GM12892 (cell line): Measurements from ENCODE around the gene TMEM123. TPM values are rescaled to one million over a fixed set of nuclear protein-coding genes. Genes with fewer than 3 reads are reported as not detected.

ENCODE experiments used
- DNase-seq: peaks from one replicate; pipeline ENCODE4 v3.0.0; 2011; ENCODE audit not compliant: insufficient read length
- FAIRE-seq: peaks from 2 replicates; lab custom pipeline; 2011; peaks lifted over from hg19 to GRCh38; lab: Jason Lieb, UNC
- POLR2A ChIP-seq: IDR thresholded peaks from 2 replicates; pipeline ENCODE4 v1.6.1; 2011; ENCODE audit warnings: low read depth, low read length, control low read depth
- POLR2AphosphoS5 ChIP-seq: IDR thresholded peaks from 2 replicates; pipeline ENCODE4 v1.6.1; 2011; ENCODE audit warnings: low read depth, low read length, control low read depth
- TAF1 ChIP-seq: IDR thresholded peaks from 2 replicates; pipeline ENCODE4 v1.6.1; 2011; ENCODE audit warnings: low read depth, mild to moderate bottlenecking, control low read depth, low read length, borderline replicate concordance
- polyA plus RNA-seq: library from polyadenylated mRNA; unstranded; fragments of >200 nt; gene quantifications from one replicate; pipeline ENCODE4 v1.2.1, GENCODE V29; 2012; ENCODE audit warnings: missing spikeins, inconsistent platforms; ENCODE audit not compliant: missing spikeins

The TMEM123 gene
- 128 TPM for polyA plus RNA-seq

- TF ChIP-seq POLR2A (peak; percentile 89), POLR2AphosphoS5 (peak; percentile 85), TAF1 (no peak; the same call in 1 of the 2 replicates)
- FAIRE-seq = no peak
- peak; percentile 66 for DNase-seq
These were observed at the start of gene TMEM123 for GRCh38 chr11:102452461-102453301. Gene TMEM123 (minus strand): TSS chr11:102452765. CDS start chr11:102452623, 142 bp downstream.

GRCh38 chr11:102500829-102501228 is 48.3 kb upstream of the TMEM123 start:
- no peak for DNase-seq
- peak; percentile 36 for FAIRE-seq
- TF ChIP-seq POLR2A (no peak), TAF1 (no peak), POLR2AphosphoS5 (no peak)

GRCh38 chr11:102499931-102500330 is 47.4 kb upstream of the TMEM123 start:
- TF ChIP-seq POLR2A = no peak
- no peak for TF ChIP-seq POLR2AphosphoS5
- no peak for TF ChIP-seq TAF1
- DNase-seq = no peak
- no peak for FAIRE-seq

- DNase-seq (no peak), FAIRE-seq (no peak)
- TF ChIP-seq TAF1 = no peak
These were observed 46.6 kb upstream of the TMEM123 start for GRCh38 chr11:102499151-102499550.

GRCh38 chr11:102497061-102497460 is 44.5 kb upstream of the TMEM123 start:
- FAIRE-seq (no peak), DNase-seq (no peak)
- TF ChIP-seq POLR2AphosphoS5 = no peak
- TF ChIP-seq POLR2A = no peak
- no peak for TF ChIP-seq TAF1

- DNase-seq (no peak), FAIRE-seq (peak; percentile 97)
- TF ChIP-seq POLR2A = no peak
- no peak for TF ChIP-seq POLR2AphosphoS5
- no peak for TF ChIP-seq TAF1
These were observed 42.8 kb upstream of the TMEM123 start for GRCh38 chr11:102495161-102496042.

GRCh38 chr11:102494216-102494615 is 41.7 kb upstream of the TMEM123 start:
- TF ChIP-seq POLR2A (no peak), TAF1 (no peak), POLR2AphosphoS5 (no peak)
- DNase-seq (no peak), FAIRE-seq (no peak)

- peak; percentile 30 for FAIRE-seq
- no peak for TF ChIP-seq TAF1
- TF ChIP-seq POLR2AphosphoS5 = no peak
- no peak for TF ChIP-seq POLR2A
- DNase-seq = no peak
These were observed 41.0 kb upstream of the TMEM123 start for GRCh38 chr11:102493524-102493923.

- no peak for DNase-seq
- FAIRE-seq = no peak
- TF ChIP-seq TAF1 (no peak), POLR2A (no peak), POLR2AphosphoS5 (no peak)
These were observed 39.4 kb upstream of the TMEM123 start for GRCh38 chr11:102491969-102492368.

GRCh38 chr11:102489186-102490145 is 36.9 kb upstream of the TMEM123 start:
- no peak for TF ChIP-seq POLR2A
- no peak for TF ChIP-seq TAF1
- no peak for TF ChIP-seq POLR2AphosphoS5
- FAIRE-seq = peak; percentile 38
- no peak for DNase-seq
